ENCODE data around the gene GHRHR. TPM values are rescaled to one million over a fixed set of nuclear protein-coding genes. Genes with fewer than 3 reads are reported as not detected.

Gene GHRHR
- total and polyA plus RNA-seq, 2 experiments from 2014 or later = not detected

DNA sequence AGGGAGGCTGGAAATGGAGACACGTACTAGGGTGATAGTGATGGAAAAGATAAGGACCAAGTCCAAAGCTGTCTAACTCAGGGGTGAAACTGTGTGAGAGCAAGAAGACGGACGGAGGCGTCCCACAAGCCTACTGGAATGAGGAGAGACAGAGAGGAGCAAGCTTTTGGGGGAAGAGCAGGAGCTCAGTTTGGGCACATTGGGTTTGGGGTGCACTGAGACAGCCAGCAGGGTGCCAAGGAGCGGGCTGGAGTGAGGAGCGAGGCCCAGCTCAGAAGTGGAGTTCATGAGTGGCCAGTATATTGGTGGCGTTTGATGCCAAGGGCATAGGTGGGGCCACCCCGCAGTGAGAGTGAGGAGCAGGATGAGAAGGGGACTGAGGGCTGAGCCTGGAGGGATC lies 22.6 kb downstream of the GHRHR start:
- in situ Hi-C loops (cut with MboI) = loop anchor here (5.0 kb wide), 1 partner anchor 131 kb away; no protein-coding TSS in a partner anchor

GRCh38 chr7:30986738-30987137 lies 23.0 kb downstream of the GHRHR start:
- in situ Hi-C loops (cut with MboI) = loop anchor here (5.0 kb wide), 1 partner anchor 131 kb away; no protein-coding TSS in a partner anchor
- no peak overlapping the region for H3K27ac ChIP-seq

More for the DNA sequence above, 22.6 kb downstream of the GHRHR start:
- no peaks in the 10 kb centered on the region for H3K9me3 ChIP-seq (ENCODE audit: low read depth)
- H3F3A ChIP-seq (ENCODE audit: insufficient read depth) = no peaks in the 10 kb centered on the region
- TF ChIP-seq EZH2phosphoT487 (IDR thresholded peaks at IDR 0.05; ENCODE audit: insufficient read depth, low read depth) (no peak), EZH2 (IDR thresholded peaks at IDR 0.05; ENCODE audit: insufficient read depth, poor library complexity, severe bottlenecking) (no peak)
- no peaks in the 10 kb centered on the region for H4K20me1 ChIP-seq (ENCODE audit: insufficient read depth)
- 85 to 86% methylated on average over 8 of the region's 8 CpGs for WGBS, 2 experiments (ENCODE audit: low coverage in 1 of 2, low lambda C conversion rate in 2 of 2, missing lambda C conversion rate in 2 of 2)
- no peak overlapping the region for H3K4me2 ChIP-seq (ENCODE audit: unreplicated experiment)
- no peaks in the 10 kb centered on the region for H3K79me2 ChIP-seq (ENCODE audit: insufficient read depth)
- no peak overlapping the region for H3K9ac ChIP-seq
- no peaks in the 10 kb centered on the region for H3K4me1 ChIP-seq (ENCODE audit: insufficient read depth)
- no peak overlapping the region for H3K4me3 ChIP-seq
- DNase-seq = no peak
- H2AFZ ChIP-seq = no peak overlapping the region
- H3K9me2 ChIP-seq (ENCODE audit: insufficient read depth) = no peaks in the 10 kb centered on the region
- H3K27me3 ChIP-seq (replicated peaks; ENCODE audit: insufficient read depth) = peaks cover 15% of the 10 kb centered on the region
- H3K36me3 ChIP-seq (ENCODE audit: low read depth) = no peaks in the 10 kb centered on the region
- no peak overlapping the region for H3K27ac ChIP-seq

GRCh38 chr7:30987178-30987577 lies 23.4 kb downstream of the GHRHR start:
- Histone ChIP-seq H3K4me3 (no peak overlapping the region), H2AFZ (no peak overlapping the region), H4K20me1 (ENCODE audit: insufficient read depth) (no peaks in the 10 kb centered on the region), H3K4me2 (ENCODE audit: unreplicated experiment) (no peak overlapping the region), H3K36me3 (ENCODE audit: low read depth) (no peaks in the 10 kb centered on the region), H3K27ac (no peak overlapping the region), H3K79me2 (ENCODE audit: insufficient read depth) (no peaks in the 10 kb centered on the region), H3K9ac (no peak overlapping the region), H3K9me3 (ENCODE audit: low read depth) (no peaks in the 10 kb centered on the region), H3K27me3 (replicated peaks; ENCODE audit: insufficient read depth) (peaks cover 8% of the 10 kb centered on the region), H3K9me2 (ENCODE audit: insufficient read depth) (no peaks in the 10 kb centered on the region), H3K4me1 (ENCODE audit: insufficient read depth) (no peaks in the 10 kb centered on the region), H3F3A (ENCODE audit: insufficient read depth) (no peaks in the 10 kb centered on the region)
- no peak for DNase-seq
- TF ChIP-seq EZH2phosphoT487 (IDR thresholded peaks at IDR 0.05; ENCODE audit: insufficient read depth, low read depth) (no peak), EZH2 (IDR thresholded peaks at IDR 0.05; ENCODE audit: insufficient read depth, poor library complexity, severe bottlenecking) (no peak)
- in situ Hi-C loops (cut with MboI) = loop anchor here (5.0 kb wide), 1 partner anchor 130 kb away; no protein-coding TSS in a partner anchor
- WGBS, 2 experiments (ENCODE audit: low coverage in 1 of 2, low lambda C conversion rate in 2 of 2, missing lambda C conversion rate in 2 of 2) = 65 to 68% methylated on average over 7 of the region's 7 CpGs

More at GRCh38 chr7:30986738-30987137, 23.0 kb downstream of the GHRHR start:
- Histone ChIP-seq H3K79me2 (ENCODE audit: insufficient read depth) (no peaks in the 10 kb centered on the region), H3K9me3 (ENCODE audit: low read depth) (no peaks in the 10 kb centered on the region), H3K36me3 (ENCODE audit: low read depth) (no peaks in the 10 kb centered on the region), H4K20me1 (ENCODE audit: insufficient read depth) (no peaks in the 10 kb centered on the region), H3K4me2 (ENCODE audit: unreplicated experiment) (no peak overlapping the region), H3K27me3 (replicated peaks; ENCODE audit: insufficient read depth) (peaks cover 11% of the 10 kb centered on the region), H3F3A (ENCODE audit: insufficient read depth) (no peaks in the 10 kb centered on the region), H3K4me3 (no peak overlapping the region), H3K9me2 (ENCODE audit: insufficient read depth) (no peaks in the 10 kb centered on the region), H2AFZ (no peak overlapping the region), H3K4me1 (ENCODE audit: insufficient read depth) (no peaks in the 10 kb centered on the region), H3K9ac (no peak overlapping the region)
- DNase-seq = no peak
- 68 to 73% methylated on average over 14 to 16 of the region's 16 CpGs for WGBS, 2 experiments (ENCODE audit: low coverage in 1 of 2, low lambda C conversion rate in 2 of 2, missing lambda C conversion rate in 2 of 2)
- TF ChIP-seq EZH2 (IDR thresholded peaks at IDR 0.05; ENCODE audit: insufficient read depth, poor library complexity, severe bottlenecking) = no peak
- no peak for TF ChIP-seq EZH2phosphoT487 (IDR thresholded peaks at IDR 0.05; ENCODE audit: insufficient read depth, low read depth)

DNA sequence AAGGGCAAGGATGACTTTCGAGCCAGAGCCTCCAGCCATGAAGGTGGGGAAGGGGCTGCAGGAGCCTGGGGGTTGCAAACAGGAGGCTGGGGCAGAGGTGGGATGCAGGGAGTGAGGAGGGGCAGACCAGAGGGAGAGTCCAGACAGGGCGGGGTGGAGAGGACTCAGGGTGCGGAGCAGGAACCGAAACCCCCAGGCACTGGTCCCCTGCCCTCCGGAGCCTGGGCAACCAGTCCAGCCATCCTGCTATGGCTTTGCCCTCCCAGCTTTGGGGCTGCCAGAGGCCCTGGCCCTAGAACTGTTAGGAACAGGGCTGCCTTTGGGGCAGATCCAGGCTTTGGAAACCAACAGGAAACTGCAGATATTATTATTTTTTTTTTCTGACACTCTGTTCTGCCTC lies 24.2 kb downstream of the GHRHR start:
- Histone ChIP-seq H3K27me3 (replicated peaks; ENCODE audit: insufficient read depth) (peaks cover 3% of the 10 kb centered on the region; the same call in 1 of the 2 replicates), H3F3A (ENCODE audit: insufficient read depth) (no peaks in the 10 kb centered on the region), H3K9me2 (ENCODE audit: insufficient read depth) (no peaks in the 10 kb centered on the region), H4K20me1 (ENCODE audit: insufficient read depth) (no peaks in the 10 kb centered on the region), H3K4me1 (ENCODE audit: insufficient read depth) (no peaks in the 10 kb centered on the region), H3K9ac (no peak overlapping the region), H3K79me2 (ENCODE audit: insufficient read depth) (no peaks in the 10 kb centered on the region), H3K9me3 (ENCODE audit: low read depth) (no peaks in the 10 kb centered on the region), H3K4me3 (no peak overlapping the region), H3K36me3 (ENCODE audit: low read depth) (no peaks in the 10 kb centered on the region), H2AFZ (no peak overlapping the region), H3K4me2 (ENCODE audit: unreplicated experiment) (no peak overlapping the region), H3K27ac (no peak overlapping the region)
- 79 to 88% methylated on average over 5 of the region's 5 CpGs for WGBS, 2 experiments (ENCODE audit: low coverage in 1 of 2, low lambda C conversion rate in 2 of 2, missing lambda C conversion rate in 2 of 2)
- in situ Hi-C loops (cut with MboI) = loop anchor here (5.0 kb wide), 1 partner anchor 129 kb away; no protein-coding TSS in a partner anchor
- no peak for DNase-seq
- no peak for TF ChIP-seq EZH2phosphoT487 (IDR thresholded peaks at IDR 0.05; ENCODE audit: insufficient read depth, low read depth)
- TF ChIP-seq EZH2 (IDR thresholded peaks at IDR 0.05; ENCODE audit: insufficient read depth, poor library complexity, severe bottlenecking) = no peak

All from GM23248 (cell line).